HG03039 (cell line): ENCODE measurements around the gene SMIM43.
"Not testable (repeated sequence)": the region's sequence is repeated elsewhere in the genome, so short reads cannot be mapped to it uniquely, and the experiment has no call there.

Experiments used
- ATAC-seq: cut with Tn5 transposase; IDR thresholded peaks from one replicate; pipeline ENCODE4 v1.9.1; 2021; ENCODE audit warnings: mild to moderate bottlenecking, moderate library complexity; ENCODE audit not compliant: unreplicated experiment

SMIM43 gene

DNA sequence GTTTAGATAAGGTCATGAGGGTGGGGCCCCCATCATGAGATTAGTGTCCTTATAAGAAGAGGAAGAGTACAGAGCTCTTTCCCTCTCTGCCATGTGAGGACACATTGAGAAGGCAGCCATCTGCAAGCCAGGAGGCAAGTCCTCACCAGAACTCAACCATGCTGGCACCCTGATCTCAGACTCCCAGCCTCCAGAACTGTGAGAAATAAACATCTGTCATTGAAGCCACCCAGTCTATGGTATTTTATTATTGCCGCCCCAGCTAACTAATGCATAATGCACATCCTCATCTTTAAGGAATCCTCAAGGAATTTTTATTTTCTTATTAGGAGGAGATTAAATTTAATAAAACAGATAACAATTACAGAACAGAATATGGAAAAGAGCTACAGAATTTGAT lies 19.4 kb upstream of the SMIM43 start:
- no peak for ATAC-seq

DNA sequence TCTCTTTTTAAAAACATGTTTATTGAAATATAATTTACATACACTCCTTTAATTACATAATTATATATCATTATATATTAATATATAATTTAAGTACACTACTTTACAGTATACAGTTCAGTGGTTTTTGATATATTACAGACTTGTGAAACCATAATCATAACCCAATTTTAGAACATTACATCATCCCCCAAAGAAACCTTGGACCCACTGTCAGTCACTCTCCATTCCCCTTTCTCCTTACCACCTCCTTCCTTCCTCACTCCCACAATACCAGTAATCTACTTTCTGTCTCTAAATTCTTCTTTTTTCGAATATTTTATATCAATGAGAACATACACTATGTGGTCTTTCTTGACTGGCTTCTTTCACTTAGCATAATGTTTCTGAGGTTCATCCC lies 18.2 kb upstream of the SMIM43 start:
- no peak for ATAC-seq

DNA sequence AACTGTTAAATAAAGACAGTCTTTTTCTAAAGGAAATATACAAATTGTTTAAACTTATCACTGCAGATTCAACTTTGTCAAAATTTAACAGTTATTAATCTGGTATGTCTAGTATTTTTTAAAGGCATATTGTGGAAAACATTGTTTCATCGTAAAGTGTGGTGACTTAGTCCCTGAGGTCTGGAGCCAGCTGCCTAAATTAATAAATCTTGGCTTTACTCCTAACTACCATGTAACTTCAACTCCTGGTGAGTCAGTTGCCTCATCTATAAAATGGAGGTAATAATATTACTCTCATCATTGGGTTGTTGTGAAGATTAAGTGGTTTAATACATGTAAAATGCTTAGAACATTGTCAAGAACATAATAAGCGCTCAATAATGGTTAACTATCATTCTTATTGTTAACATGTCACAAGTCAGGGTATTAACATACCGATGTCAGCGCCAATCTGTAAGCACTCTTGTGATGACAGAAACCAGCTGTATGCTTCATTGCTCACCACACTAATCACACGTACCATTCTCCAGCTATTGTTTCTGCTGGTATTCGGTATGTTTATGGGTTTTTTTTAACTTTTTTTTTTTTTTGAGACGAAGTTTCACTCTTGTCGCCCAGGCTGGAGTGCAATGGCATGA lies 14.1 kb upstream of the SMIM43 start:
- ATAC-seq = no peak

DNA sequence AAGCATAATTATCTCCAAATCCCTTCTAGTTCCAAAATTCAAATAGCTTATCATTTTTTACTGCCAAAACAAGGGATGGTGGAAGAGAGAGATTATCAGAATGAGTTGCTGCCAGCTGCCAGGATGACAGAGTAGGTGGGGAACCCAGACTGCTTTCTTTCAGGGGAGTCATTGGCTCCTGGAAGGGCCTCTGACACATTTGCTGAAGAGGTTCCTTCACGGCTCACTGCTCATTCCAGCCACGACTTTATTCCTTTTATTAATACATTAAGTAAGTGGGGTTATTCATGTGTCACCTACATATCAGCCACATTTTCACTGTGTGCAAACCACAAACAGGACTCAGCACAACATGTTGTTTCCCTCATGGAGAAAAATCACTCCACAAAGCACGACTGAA lies 12.7 kb upstream of the SMIM43 start:
- peak; percentile 65 for ATAC-seq

DNA sequence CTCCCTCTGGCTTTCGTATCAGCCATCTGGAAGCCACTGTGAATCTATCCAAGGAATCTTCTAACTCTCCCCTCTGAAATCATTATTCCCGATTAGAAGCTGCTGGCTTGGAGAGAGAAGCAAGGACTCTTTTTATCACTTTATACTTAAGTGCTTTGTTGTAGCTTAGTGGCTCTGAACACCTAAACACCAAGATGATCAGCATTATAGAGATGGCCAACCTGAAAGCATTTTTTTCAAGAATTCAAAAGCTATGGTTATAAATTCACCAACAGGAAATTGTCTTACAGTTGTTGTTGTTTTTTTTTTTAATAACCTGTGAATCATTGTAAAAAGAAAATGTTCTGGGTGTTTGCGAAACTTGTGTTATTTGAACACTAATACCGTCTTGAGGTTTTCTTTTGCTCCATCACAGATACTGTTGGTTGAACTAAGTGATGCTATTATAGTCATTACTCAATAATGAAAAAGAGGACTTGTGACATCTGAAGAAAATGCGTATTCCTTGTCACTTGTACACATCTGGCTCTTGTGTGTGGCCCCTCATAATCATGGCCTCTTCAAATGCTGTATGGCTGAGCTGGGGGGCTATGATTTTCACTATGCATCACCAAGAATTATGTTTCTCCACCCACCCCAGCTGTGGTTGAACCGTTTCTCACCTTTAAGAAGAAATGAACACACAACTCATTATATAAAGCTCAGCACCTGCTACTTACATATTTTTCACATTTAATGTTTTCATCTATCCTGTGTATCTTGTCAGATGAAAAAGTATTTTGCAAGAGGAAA lies 11.8 kb upstream of the SMIM43 start:
- ATAC-seq = no peak

DNA sequence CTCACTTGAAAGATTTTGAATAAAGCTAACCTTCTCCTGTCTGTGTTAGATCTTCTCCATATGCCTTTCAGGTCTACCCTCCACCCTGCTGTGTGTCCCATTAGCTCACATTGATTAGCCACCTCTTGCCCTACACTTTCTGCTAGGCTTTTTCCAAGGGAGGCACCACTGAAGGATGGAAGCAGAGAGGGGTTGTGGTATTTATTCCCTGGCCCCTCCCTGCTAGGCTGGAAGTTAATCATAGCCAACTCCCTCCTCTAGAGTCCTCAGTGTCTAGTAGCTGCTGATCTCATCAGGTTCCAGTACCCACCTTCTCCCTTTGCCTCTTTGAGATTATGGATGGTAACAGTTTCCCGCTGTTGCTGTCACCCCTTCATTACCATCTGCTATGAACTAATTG lies 8.9 kb upstream of the SMIM43 start:
- no peak for ATAC-seq

DNA sequence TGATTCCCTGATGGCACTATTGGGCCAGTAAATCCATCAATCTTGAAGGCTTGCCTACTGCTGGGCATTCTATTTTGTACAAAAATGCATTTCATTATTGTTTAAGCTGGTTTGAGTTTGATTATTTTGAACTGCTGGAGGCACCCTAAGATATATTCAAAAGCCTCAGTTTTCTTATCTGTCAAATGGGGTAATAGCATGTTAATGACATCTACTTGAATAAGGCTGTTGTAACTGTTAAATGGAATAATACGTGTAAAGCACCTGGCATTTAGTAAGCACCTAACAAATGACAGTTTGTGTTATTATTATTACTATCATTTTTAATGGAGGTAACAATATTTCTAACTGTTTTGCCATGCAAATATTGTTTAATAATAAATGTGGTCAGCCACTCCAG lies 6.9 kb upstream of the SMIM43 start:
- ATAC-seq = no peak

DNA sequence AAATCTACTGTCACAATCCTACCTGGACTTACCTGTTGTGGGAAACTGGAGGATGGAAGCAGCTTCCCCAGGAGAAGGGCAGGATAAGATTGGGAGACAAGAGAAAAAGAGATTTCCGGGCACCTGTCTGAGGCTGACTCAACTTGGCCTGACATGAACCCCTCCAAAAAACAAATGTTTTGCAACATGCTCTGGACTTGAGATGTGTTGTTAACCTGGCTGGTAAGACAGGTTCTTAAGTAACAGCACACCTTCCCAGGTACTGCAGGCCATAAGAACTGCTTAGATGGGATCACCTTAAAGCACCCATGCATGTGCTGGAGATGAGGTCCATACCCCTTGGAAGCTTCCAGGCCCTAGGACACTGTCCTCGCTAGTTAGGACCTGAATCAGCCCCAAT lies 4.4 kb upstream of the SMIM43 start:
- ATAC-seq = no peak

DNA sequence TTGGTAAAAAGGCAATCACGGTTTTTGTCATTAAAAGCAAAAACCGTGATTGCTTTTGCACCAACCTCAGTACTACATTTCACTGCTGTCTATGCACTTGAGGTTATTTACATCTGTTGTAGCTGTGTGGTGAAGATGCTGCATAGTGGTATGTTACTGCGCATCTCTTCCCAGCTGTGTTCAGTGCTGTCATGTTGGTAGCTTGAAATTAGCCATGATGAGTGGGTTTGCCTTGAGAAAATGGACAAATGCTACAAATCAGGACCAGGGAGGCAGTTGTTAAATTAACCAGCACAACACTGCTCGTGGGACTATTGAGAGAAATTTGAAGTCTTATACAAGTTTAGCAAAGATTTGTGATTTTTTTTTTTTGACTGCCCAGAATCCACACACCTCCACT lies 2.2 kb upstream of the SMIM43 start:
- no peak for ATAC-seq

DNA sequence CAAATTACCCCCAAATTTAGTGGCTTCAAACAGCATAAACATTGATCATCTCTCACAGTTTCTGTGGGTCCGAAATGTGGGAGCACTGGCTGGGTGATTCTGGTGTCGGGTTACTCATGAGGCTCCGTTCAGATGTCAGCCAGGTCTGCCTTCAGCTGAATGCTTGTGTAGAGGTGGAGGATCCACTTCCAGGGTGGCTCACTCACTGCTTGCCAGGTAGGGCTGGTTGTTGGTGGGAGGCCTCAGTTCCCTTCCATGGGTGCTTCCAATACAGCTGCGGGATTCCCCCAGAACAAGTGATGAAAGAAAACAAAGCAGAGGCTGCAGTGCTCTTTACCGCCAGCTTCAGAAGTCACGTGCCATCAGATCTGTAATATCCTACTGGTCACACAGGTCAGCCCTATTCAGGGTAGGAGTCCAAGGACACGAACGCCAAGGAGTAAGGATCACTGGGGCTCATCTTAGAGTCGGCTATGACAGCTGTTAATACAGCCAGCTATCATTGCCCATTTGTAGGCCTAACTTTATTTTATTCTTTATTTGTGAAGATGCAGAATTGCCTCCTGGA lies 1.1 kb upstream of the SMIM43 start:
- ATAC-seq = no peak

DNA sequence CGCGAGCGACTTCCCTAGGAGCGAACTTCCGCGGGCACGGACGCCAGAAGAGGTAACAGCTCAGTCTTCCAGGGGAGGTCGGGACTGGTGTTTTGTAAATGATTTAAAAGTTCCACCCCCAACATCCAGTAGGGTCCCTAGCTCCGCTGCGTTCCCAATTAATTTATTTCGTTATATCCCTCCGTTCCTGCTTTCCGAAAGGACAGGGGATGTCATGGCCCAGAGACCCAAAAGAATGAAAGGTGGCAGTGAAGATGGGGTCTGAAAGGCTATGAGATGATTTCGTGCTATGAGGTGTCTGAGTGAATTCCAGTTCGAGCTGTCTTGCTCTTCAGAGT lies 373 bp upstream of the SMIM43 start:
- no peak for ATAC-seq

DNA sequence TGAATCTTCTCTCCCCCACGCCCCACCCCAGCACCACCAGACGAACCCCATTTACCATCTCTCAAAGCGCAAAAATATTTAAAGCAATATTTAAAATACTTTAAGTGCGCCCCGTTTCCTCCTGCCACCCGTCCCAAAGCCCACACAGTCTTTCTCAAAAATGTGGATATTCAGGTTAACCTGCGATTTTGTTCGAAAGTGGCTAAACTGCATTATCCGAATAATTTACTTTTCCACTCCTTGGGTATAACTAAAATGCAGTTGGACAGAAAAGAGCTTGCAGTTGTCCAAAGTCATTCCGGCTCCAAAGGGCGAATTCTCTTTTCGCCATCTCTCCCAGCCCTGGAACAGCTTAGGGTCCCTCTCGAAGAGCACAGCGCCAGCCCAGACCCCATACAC lies 662 bp downstream of the SMIM43 start:
- no peak for ATAC-seq

DNA sequence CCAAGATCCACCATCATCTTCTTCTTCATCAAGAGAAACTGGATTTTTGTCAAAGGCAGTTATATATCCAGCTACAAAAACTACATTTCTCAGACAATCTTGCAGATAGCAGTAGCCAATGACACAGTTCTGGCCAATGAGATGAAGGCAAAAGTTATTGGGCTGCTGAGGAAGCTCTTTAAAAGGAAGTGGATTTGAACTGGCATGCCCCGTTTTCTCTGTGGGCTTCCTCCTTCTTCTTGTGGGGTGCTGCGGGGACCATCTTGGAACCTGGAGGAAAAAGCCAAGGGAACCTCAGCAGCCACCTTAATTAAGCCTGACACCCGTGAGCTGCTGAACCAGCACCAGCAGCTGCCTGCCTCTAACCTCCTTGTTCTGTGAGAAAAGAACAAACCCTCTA lies 4.8 kb downstream of the SMIM43 start:
- no peak for ATAC-seq

DNA sequence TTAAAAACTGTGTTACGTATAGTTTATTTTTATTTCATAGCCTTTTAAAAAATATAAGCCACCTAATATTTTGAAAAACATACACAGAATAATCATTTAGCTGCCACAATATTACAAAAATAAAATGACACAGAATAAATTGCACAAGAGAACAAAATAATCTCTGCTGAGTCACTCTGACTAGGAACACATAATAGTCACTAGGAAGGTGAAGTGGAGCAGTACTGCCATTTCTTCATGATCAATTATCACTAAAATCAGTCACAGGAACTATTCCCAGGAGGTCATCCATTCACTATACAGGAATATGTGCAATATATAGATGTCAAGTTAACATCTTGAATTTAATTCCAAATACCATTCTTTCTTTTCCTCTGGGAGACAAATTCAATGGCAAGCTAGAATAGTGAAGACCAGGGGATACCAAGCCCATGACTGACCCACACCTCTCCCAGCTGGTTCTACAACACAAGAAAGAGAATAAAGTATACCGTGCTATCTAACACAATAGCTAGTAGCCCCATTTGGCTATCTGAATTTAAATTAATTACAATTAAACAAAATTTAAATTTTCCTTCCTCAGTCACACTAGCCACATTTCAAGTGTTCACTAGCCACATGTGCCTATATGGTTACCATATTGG lies 5.9 kb downstream of the SMIM43 start:
- ATAC-seq = no peak

DNA sequence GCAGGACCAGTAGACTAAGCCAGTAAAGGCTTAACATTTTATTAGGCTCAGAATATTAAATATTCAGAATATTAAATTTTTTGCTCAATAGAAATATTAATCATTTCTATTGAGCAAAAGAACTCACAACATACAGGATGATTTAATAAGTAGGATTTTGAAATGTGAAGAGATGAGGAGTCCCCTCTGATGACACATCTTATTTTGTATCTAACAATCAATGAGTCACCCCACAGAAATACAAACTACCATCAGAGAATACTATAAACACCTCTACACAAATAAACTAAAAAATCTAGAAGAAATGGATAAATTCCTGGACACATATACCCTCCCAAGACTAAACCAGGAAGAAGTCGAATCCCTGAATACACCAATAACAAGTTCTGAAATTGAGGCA lies 12.8 kb downstream of the SMIM43 start:
- ATAC-seq = not testable (repeated sequence)

DNA sequence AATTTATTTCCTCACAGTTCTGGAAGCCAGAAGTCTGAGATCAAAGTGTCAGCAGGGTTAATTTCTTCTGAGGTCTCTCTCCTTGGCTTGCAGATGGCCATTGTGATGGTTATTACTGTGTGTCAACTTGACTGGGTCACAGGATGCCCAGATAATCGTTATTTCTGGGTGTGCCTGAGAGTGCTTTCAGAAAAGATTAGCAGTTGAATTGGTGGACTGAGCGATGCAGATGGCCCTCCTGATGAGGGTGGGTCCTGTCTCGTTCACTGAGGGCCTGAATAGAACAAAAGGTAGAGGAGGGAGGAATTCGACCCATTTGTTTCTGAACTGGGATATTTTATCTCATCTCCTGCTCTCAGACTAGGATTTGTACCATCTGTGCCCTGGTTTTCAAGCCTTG lies 15.7 kb downstream of the SMIM43 start:
- ATAC-seq = no peak

DNA sequence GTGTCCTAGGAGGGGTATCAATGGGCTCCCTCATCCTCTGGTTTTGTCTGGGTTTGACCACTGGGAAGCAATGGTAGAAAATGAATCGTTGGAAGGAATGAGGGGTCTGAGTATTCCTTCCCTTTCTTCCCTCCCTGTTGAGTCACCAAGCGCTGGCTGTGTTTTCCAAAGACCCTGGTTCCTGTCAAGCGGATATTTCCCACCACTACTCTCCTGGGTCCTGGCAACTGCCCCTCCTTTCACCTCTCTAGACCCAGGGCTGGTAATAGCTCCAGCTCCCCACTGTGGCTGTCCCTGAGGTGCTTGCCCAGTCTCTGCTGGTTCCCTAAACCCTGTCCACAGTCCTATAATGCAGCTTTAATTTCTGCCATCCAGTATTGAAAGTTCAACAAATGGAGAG lies 22.2 kb downstream of the SMIM43 start:
- ATAC-seq = no peak

DNA sequence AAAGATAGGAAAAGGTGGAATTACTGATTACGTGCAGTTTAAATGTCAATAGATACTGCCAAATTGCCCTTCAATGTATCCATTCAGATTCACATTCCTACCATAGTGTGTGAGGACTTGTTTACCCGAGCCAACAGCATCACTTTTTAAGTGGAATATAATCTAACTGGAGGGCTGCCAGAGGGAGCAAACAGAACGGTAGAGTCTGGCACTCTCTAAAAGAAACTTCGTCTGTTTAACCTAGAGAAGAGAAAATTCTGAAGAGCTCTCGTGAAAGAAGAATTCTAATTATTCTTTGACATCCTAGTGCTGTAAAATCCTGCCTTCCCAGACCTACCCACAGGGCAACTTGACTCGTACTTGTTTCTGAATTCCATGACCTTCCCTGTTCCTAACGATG lies 23.2 kb downstream of the SMIM43 start:
- ATAC-seq = no peak

DNA sequence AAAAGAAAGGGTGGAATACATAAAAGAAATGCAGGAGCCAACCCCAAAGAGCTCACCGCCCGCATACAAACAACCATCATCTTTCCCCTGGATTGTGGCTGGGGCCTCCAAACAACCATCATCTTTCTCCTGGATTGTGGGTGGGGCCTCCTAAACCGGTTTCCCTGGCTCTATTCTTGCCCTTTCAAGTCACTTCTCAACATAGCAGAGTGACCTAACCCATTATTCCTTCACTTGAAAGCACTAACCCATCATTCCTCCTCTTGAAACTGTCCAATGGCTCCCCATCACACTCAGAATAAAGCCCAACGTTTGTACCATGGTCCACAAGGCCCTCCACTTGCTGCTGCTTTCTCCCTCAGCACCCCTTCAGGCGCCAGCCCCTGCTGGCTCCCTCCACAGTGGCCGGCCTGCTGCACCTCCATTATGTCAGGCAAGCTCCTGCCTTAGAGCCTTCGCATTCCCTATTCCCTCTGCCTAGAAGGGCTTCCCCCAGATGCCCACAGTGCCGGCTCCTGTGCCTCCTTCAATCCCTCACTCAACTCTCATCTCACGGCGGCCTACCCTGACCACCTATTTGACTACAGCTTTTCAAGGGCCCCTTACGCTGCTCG lies 24.1 kb downstream of the SMIM43 start:
- no peak for ATAC-seq

DNA sequence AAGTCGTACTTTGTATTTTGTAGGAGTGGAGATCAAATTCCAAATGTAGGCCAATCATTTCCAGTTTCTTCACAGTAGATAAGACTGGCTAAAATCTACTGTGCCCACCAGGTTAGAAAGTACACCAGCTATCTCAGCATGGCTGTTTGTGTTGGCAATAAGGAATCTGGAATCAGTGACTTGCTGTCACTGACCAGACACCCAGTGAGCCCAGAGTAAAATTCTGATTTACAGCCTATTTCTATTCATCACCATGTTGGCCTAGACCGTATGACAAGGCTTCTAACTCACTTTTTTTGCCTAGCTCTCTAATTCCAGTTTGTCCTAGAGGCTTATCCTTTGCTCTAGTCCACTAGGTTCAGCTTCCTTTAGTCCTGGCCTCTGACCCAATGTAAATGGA lies 25.4 kb downstream of the SMIM43 start:
- ATAC-seq = no peak

DNA sequence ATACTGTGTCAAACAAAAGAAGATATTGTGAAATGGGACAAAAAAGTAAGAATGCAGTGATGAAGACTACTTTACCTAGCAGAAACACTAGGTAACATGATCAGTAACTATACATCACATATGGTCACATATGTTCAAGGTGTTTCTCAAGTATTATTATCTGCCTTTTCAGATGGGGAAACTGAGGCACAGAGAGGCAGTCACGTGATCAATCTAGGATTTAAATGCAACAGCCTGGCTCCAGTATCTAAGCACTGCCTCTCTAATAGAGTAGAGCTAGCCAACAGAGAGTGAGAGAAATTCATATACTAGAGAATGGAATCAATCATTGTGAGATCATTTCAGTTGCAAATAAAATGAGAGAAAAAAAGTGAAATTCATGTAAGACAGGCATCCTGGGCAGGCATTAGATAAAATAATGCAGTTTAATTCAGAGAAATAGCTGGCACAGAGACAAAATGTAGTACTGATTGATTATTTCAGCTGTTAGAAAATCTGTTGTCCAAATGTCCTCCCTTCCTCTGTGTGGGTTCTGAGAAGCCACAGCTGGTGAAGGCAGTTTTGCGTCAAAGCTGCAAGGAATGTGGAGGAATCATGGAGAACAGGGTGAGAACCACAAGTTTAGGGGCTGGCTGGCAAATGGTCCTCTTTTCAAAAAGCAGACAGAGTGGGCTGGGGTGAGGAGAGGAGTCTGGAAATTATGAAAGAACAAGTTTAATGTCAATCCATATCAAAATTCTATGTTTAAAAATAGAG lies 26.0 kb downstream of the SMIM43 start:
- ATAC-seq = no peak
